GM18517 (cell line): ENCODE data around the gene SEPTIN5.

Source experiments
- ATAC-seq: cut with Tn5 transposase; IDR thresholded peaks from one replicate; pipeline ENCODE4 v1.9.1; 2021; ENCODE audit warnings: mild to moderate bottlenecking, moderate library complexity; ENCODE audit not compliant: unreplicated experiment

Gene SEPTIN5

DNA sequence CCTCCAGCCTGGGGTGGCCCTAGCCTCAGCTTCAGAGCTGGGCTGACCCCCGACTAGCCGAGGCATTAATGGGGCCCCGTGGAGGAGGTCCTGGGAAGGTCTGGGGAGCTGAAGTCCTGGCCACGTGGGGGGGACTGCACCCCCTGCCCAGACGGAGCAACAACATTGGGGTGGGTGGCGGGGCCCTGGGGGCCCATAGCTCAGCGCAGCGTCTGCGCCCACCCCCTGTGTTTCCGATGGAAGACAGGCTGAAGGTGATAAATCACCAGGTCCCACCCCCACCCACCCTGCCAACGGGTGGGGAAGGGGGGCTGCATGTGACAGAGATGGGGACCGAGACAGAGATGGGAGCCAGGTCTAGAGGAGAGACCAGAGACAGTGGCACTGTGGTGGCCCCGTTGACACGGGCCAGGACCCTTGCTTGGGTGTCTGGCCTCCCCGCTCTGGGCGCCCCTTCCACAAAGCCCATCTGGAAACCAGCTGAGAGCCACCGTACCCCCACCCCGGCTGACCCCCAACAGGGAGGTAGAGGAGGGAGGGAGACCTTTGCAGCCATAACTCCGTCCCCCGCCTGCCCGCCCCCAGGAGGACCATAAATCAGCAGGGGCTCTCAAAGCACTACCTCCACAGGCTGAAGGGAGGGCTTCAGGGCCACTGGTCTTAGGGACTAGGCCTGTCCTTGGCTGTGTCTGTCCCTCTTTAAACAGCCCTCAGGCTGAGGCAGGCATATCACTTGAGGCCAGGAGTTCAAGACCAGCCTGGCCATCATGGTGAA, 17.2 kb downstream of the SEPTIN5 start:
- no peak for ATAC-seq

- no peak for ATAC-seq
These were observed 18.3 kb downstream of the SEPTIN5 start for GRCh38 chr22:19732403-19733113.

DNA sequence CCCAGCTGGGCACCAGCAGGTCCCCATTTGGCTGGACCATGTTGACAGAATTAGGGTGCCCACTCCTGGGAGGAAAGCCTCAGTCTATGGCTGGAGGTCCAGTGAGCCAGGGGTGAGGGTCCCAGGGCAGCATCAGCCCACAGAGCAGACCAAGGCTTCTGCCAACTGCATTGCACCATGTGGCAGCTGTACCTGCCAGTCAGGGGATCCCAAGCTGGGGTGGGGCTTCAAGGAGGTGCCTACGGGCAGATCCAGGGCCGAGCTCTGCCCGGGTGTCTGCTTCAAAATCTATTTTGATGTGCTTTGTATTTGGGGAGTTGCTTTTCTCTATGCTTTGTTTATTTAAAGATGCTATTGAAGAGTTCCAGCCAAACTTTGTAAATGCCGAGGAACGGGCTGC, 19.5 kb downstream of the SEPTIN5 start:
- ATAC-seq, result no peak

DNA sequence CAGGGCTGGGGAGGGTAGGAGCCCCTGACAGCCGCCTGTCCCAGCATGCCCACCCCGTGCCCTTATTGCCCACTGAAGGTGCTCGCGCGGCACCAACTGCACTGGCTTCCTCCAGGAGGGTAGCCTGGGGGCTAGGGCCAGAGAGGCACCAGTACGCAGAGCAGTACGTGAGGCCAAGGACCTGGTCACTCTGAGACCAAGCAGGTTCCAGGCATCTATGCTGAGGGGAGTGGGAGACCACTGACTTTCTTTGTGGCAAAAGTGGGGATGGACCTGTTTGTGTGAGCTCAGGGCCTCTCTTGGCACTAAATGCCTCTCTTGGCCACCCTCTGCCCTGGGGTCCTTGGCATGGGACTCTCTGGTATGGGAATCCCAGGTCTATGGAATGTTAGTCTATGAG, 19.9 kb downstream of the SEPTIN5 start:
- no peak for ATAC-seq

DNA sequence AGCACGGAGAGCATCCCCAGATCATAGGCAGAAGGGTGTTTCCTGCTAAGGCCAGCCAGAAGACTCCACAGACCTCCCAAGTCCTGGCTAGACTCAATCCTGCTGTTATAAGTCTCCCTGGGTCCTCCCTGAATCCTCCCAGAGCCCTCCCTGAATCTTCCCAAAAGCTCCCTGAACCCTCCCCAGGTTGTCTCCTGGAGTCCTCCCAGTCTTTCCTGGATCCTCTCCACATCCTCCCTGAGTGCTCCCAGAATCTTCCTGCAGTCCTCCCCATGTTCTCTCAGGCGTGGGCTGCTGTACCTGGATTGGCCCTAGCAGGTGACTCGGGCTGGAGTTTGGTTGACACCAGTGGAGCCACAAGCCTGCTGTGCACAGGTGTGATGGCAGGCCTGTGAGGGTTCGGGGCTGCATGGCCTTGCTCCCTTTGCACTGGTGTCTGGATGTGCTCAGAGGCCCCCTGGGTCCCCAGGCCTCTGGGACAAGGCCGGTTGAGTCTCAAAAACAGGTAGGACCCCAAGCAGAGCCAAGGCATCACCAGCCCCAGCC, 20.6 kb downstream of the SEPTIN5 start:
- no peak for ATAC-seq

- ATAC-seq, result no peak
These were observed 21.6 kb downstream of the SEPTIN5 start for GRCh38 chr22:19735665-19736510.

DNA sequence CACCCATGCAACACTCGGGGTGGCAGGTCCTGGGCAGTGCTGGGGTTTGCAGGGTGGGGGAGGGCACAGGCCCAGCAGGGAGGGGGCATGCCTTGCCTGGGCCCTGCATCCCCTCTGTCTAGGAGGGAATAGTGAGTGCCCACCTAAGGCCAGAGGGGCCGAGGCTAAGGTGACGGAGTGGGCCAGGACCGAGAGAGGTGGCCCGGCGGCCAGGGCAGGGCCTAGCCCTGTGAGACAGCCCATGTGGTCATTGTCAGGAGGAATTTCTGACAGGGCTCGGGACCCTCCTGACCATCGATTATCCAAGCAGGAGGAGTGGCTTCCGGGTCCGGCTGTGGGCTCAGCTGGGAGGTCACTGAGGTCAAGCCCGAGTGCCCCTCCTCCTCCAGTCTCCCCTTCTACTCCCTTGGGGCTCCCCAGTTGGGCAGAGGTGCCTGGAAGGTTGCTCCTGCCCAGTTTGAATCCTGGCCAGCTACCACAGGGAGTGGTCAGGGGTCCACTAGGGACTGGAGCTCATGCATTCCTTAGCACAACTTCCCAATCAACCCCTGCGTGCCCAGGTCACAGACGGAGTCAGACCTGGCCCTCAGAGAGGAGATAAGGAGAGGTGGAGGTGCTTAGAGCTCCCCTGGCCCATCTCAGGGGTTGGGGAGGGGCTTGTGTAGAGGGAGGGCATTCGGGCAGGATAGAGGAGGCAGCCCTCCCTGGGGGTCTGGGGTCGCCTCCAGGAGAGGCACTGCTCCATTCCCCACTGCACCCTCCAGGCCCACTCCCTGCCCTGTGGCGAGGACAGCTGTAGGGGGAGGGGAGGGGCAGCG, 23.8 kb downstream of the SEPTIN5 start:
- ATAC-seq, result no peak

GRCh38 chr22:19738664-19739447, 24.6 kb downstream of the SEPTIN5 start:
- no peak for ATAC-seq

DNA sequence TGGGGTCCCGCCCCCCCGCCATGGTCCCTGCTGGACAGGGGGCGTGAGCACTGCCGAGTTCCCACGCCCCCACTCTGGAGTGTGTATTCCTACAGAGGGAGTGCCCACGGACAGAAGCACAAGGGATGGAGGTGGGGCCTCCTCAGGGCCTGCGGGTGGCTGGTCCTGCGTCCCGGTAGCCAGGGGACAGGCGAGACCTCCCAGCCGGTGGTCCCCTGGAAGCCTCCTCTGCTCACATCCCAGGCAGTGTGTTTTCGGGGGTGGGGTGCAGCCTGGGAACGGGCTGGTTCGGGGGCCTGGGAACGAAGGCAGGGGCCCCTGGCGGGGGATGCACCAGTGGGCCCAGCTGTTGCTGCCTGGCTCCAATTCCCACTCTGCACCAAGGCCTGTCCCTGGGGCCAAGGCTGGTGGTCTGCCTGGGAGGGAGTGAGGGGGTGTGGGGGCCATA, 25.2 kb downstream of the SEPTIN5 start:
- ATAC-seq, result no peak

DNA sequence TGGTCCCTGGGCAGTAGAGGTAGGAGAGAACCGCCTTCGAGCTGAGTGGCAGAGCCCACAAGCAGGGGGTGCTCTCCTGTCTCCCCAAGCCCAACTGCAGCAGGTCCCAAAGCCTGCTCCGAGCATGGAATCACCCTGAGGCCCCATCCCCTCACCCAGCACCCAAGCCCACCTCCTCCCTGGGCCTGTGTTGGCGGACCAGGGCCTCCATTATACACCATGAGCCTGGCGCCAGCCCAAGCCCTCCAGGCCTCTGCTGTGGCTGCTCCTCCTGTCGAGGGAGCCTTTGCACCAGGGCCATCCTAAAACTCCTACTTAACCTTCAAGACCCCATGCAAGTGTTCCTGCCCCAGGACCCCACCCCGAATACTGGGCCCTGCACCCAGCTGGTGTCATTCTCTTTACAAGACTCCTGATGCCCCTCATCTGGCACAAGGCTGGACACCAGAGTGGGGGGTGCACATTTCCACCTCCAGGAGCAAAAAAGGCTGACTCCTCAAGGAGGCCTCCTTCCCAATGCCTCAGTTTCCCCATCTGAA, 25.7 kb downstream of the SEPTIN5 start:
- ATAC-seq, result no peak

- ATAC-seq, result no peak
These were observed 26.3 kb downstream of the SEPTIN5 start for GRCh38 chr22:19740586-19740985.

- no peak for ATAC-seq
These were observed 26.8 kb downstream of the SEPTIN5 start for GRCh38 chr22:19741053-19741452.

GRCh38 chr22:19742160-19743066, 28.1 kb downstream of the SEPTIN5 start:
- ATAC-seq, result no peak

GRCh38 chr22:19743081-19743480, 28.8 kb downstream of the SEPTIN5 start:
- no peak for ATAC-seq

- no peak for ATAC-seq
These were observed 29.3 kb downstream of the SEPTIN5 start for GRCh38 chr22:19743651-19744050.

GRCh38 chr22:19744350-19745006, 30.2 kb downstream of the SEPTIN5 start:
- no peak for ATAC-seq
